KOPT-K1 (cell line): ENCODE measurements around the gene CRYBG3.

Experiments used
- H3K27ac ChIP-seq: fragments of 200-600 bp; sonication (generic); 2 replicates; pipeline ENCODE4 v1.5.1; 2016; ENCODE audit warnings: antibody characterized with exemption, mild to moderate bottlenecking, low read depth, low read length; ENCODE audit not compliant: poor library complexity, severe bottlenecking
- H3K36me3 ChIP-seq: fragments of 200-600 bp; sonication (generic); 2 replicates; pipeline ENCODE4 v1.5.1; 2017; ENCODE audit warnings: antibody characterized with exemption, mild to moderate bottlenecking, low read length, moderate library complexity; ENCODE audit not compliant: insufficient read depth
- H3K9me3 ChIP-seq: fragments of 200-600 bp; sonication (generic); 2 replicates; pipeline ENCODE4 v1.5.1; 2017; ENCODE audit warnings: antibody characterized with exemption, low read length, mild to moderate bottlenecking; ENCODE audit not compliant: insufficient read depth, poor library complexity, severe bottlenecking

CRYBG3 gene

DNA sequence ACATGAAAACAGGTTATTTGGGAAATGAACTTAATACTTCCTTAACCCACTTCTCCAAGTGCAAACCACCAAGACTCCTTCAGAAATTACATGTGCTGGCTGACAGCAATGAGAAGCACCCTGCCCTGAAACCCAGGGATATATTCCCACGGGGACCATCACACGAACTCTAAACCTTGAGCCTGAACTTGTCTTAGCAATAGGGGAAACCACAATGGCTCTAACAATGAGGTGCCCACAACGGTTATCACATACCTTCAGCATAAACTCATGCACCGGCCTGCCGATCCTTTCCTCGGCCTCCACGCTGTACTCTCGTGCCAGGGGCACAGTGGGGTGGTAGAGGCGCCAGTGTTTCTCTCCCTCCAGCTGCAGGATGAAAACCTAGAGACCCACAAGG lies 137.0 kb downstream of the CRYBG3 start:
- H3K9me3 ChIP-seq, result no peaks in the 10 kb centered on the region
- H3K27ac ChIP-seq, result no peak overlapping the region
- no peaks in the 10 kb centered on the region for H3K36me3 ChIP-seq

DNA sequence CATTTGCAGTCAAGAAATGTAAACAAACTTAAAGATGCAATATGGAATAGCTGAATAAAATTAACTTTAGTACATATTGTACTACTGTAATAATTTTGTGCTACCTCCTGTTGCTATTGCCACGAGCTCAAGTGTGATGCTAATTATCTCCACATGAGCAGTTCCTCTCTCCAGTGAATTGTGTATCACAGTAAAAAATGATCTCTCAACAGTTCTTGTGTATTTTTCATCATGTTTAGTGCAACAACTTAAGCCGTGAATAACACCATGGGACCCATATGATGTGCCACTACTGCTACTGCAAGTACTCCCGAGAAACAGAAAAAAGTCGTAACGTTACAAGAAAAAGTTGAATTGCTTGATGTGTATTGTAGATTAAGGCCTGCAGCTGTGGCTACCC lies 138.1 kb downstream of the CRYBG3 start:
- no peaks in the 10 kb centered on the region for H3K36me3 ChIP-seq
- H3K27ac ChIP-seq, result no peak overlapping the region
- H3K9me3 ChIP-seq, result no peaks in the 10 kb centered on the region

DNA sequence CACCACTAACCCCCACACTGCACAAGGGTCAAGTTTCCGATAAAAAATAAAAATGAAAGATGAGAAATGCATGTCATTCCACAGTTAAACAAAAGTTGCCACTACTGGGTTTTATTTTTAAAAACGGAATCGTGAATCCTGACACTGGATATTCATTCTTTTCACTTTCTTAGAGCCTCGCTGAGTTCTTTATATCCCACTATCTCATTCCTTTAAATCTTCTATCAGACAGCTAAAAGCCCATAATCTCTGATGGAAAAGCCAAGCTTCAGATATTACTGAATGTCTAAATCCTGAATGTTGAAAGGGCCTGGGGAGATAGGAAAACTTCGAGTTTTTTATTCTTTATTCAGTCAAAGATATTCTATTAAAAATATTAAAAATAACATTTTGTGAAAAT lies 138.7 kb downstream of the CRYBG3 start:
- Histone ChIP-seq H3K9me3 (no peaks in the 10 kb centered on the region), H3K36me3 (no peaks in the 10 kb centered on the region), H3K27ac (no peak overlapping the region)

DNA sequence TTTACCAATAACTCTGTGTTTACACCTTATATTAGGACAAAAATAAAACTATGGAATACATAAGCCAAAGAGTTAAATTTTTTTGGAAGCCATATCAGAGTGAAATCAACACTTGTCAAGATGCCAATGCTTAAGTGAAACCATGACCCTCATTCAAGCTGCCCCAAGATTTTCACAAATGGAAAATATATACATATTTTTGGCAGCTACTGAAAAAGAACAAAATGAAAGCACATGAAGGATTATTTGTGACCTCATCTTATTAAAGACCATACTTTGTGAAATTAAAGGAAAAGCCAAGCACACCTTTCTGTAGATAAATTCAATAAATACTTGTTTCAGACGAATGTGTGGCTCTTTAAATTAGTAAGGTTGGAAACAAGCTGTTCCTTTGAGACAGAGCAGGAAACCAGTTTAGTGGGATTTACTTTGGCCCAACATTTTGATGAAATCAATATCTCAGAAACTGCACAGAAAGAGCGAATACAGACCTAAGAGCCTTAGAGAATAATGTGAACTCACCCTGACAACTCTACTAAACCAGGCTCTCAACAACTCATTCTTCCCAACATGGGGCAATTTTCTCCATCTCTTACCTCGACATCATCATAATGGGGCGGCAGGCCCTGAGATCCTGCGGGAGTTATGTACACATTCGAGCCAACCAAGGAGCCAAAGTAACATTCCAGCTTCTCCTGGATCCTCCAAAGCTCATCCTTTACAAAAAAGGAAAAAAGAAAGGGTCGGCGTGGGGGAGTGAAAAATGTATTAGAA lies 139.4 kb downstream of the CRYBG3 start:
- no peaks in the 10 kb centered on the region for H3K36me3 ChIP-seq
- no peak overlapping the region for H3K27ac ChIP-seq

DNA sequence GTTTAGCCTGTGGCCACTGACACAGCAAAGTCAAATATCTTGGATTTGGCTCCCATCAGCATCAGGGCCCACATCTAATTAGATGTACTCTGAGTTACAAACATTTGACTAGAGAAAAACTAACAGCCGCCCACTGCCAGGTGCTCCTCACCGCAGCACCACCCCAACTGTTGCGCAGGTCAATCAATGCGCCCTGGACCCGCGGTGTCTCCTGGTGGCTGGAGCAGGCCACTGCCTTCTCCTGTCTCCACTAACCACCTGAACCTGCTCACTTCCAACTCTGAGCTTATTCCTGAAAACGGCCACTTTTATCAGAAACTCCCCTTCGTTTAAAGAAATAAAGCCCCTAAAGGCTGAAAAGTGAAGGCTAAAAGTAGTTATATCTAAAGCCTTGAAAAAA lies 146.2 kb downstream of the CRYBG3 start:
- Histone ChIP-seq H3K36me3 (no peaks in the 10 kb centered on the region), H3K9me3 (no peaks in the 10 kb centered on the region)

More for the DNA sequence above, 139.4 kb downstream of the CRYBG3 start:
- no peaks in the 10 kb centered on the region for H3K9me3 ChIP-seq

DNA sequence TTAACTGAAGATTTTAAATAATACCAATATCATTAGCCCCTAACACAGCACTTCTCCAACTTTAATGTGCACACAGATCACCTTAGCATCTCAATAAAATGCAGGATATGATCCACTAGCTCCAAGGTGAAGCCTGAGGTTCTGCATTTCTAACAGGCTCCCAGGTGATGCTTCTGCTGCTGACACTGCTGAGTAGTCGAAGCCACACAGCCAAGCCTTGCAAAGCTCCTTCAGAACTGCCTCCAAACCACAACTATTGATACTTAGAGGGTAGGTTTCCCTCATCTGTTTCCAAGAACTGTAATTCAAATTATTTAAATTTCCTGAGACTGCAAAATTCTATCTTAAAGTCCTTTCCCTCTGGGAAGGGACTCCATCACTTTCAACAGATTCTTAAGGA lies 146.6 kb downstream of the CRYBG3 start:
- Histone ChIP-seq H3K36me3 (no peaks in the 10 kb centered on the region), H3K27ac (no peak overlapping the region), H3K9me3 (no peaks in the 10 kb centered on the region)

More for the DNA sequence above, 146.2 kb downstream of the CRYBG3 start:
- no peak overlapping the region for H3K27ac ChIP-seq

DNA sequence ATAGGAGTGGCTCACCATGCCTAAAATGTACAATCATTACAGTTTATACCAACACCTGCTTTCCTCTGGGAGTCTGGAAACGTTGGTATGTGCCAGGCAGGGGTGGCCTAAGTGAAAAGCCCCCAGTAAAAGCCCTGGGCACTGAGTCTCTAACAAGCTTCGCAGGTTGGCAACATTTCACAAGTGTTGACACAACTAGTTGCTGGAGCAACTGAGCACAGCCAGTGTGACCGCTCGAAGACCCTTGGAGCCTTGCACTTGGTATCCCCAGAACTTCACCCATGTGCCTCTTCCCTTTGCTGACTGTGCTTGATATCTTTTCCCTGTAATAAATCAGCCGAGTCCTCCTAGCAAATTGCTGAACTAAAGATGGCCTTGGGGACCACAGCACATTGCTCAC lies 147.7 kb downstream of the CRYBG3 start:
- H3K36me3 ChIP-seq, result no peaks in the 10 kb centered on the region
- H3K27ac ChIP-seq, result no peak overlapping the region
- H3K9me3 ChIP-seq, result no peaks in the 10 kb centered on the region

DNA sequence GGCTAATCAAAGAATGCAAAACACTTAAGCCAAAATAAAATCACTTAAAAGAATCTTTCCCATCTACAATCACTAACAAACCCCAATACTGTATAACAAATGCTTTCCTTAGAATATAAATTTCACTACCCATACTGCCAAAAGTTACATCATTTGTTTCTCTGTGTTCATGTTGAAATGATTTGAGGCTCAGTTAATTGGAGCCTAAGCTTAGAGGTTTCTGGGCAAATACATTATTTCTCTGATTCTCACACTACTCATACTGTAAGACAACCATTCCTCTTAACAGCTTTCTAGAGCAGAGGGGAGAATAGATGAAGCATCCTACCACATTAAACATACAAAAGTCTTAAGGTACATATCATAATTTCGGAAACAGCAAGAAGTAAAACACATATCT lies 148.3 kb downstream of the CRYBG3 start:
- Histone ChIP-seq H3K27ac (no peak overlapping the region), H3K9me3 (no peaks in the 10 kb centered on the region), H3K36me3 (no peaks in the 10 kb centered on the region)

DNA sequence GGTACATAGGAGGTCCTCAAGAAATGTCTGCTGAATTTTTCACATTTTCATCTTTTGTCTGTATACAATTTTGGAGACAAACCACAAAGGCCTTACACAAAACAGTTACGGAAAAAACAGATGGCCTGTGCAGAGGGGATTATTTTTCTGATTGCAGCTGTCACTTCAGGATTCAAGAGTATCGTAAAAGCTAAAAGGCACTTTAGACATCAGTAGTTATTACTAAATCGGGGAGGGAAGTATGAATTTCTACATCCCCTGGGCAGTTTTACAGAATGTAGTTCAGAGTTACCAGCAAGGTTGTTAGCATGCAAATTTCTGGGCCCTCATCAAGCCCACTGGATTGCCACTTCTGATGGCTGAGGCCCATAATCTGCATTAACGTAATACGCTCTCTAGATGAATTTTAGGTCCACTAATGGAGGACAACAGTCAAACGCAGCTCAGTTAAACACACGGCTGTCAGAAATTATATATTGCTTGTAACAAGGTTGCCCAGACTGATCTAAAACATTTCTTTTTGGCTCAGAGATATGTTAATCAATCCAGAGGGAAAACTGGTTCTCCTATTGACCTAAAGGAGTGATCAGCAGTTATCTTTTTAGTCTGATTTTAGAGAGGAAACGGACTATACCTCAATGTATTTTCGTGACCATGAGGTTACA lies 149.3 kb downstream of the CRYBG3 start:
- Histone ChIP-seq H3K36me3 (no peaks in the 10 kb centered on the region), H3K27ac (no peak overlapping the region), H3K9me3 (no peaks in the 10 kb centered on the region)

DNA sequence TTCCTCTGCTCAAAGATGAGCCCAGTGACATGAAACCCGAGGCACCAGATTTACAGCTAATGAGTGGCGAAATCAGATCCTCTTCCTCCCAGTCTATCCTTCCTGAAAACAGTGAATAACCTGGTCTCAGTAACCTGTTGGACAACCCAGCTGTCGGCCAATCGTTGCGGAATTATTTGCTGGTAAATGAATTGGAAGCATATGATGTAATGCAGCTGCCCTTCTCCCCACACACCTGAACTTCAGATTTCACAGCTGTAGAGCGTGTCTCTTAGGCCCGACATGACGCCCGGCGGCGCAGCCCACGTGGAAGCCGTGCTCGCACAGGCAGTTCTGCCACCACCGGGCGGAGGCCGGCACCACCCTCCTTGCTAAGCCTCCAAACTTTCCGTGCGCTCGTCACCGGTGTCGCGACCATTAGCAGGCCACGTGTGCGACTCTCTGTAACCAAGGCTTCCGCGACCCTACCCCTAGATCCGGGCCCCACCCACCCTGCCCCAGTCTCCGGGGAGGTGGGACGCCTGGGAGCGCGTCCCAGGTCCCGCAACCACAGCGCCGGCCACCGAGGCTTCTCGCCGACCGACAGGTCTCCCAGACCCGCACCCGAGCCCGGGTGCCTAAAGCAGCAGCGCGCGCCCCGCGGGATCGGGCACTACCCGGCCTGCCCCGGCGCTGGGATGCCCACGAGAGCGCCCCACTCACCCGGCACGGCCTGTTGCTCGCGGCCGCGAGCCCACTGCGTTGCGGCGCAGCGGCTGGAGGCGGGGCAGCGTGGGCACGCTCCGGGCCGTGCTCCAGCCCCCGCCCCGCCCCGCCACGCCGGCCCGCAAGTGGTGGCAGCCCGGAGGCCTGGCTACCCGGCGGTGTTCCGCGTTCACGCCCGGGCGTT lies 150.1 kb downstream of the CRYBG3 start, which contains the start of gene RIOX2:
TSS of gene RIOX2 (minus strand) at position 753 of the 889 bp plus-strand sequence. CDS start 4,838 bp downstream, outside the sequence.
- Histone ChIP-seq H3K36me3 (no peaks in the 10 kb centered on the region), H3K9me3 (no peaks in the 10 kb centered on the region), H3K27ac (no peak within 1 kb of the TSS)

DNA sequence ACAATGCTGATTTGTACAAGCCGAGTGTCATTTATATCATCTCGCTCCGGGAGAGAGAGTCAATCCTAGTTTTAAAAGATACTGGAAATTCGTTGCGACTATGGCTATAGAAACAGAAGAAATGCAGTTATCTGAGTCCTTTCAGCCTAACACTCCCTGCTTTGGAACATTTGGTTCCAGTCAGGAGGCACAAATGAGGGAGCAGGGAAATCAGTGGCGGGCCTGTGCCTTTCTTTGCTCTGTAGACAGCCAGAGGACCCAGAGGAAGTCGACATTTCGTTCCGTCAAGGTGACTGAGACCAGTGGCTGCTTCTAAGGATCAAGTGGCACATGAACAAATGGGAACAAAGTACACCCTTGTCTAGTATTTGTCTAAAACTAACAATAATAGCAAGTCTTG lies 151.2 kb downstream of the CRYBG3 start:
- H3K36me3 ChIP-seq, result no peaks in the 10 kb centered on the region
- H3K9me3 ChIP-seq, result no peaks in the 10 kb centered on the region
- no peak overlapping the region for H3K27ac ChIP-seq

DNA sequence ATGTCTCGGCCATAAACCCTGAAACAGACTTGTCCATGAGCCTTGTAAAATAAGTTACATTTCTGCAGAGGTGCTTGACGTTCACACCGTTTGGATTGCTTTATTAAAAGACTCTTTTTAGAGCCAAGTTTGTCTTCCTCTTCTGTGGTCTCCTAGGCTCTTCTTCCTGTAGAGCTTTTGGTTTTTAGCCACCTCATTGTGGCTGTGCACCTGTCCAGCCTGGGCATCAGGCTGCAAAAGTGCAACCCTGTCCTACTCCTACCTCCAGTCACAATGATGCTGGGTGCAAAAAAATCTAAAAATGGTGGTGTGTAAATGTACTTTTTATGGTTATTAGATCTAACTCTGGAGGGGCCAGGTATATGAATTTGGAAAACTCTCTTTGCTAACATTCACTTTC lies 153.2 kb downstream of the CRYBG3 start:
- H3K36me3 ChIP-seq, result no peaks in the 10 kb centered on the region

DNA sequence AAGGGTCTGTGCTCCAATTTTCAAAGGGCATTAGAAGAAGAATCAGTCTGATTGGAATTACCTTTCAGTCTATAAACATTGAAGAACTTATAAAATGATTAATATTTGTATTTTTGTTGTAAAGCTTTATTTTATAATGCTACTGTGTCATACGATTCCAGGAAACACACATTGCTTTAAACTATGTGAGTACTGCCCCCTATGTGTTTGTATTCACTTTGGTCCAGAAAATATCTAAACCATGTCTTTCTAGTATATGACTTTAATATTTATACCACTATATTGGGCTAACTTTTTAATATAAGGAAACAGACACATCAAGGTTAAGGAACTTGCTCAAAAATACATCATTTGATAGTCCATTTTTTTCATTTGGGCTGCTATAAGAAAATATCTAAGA lies 153.7 kb downstream of the CRYBG3 start:
- Histone ChIP-seq H3K27ac (no peak overlapping the region), H3K9me3 (no peaks in the 10 kb centered on the region), H3K36me3 (no peaks in the 10 kb centered on the region)

More for the DNA sequence above, 153.2 kb downstream of the CRYBG3 start:
- Histone ChIP-seq H3K27ac (no peak overlapping the region), H3K9me3 (no peaks in the 10 kb centered on the region)

DNA sequence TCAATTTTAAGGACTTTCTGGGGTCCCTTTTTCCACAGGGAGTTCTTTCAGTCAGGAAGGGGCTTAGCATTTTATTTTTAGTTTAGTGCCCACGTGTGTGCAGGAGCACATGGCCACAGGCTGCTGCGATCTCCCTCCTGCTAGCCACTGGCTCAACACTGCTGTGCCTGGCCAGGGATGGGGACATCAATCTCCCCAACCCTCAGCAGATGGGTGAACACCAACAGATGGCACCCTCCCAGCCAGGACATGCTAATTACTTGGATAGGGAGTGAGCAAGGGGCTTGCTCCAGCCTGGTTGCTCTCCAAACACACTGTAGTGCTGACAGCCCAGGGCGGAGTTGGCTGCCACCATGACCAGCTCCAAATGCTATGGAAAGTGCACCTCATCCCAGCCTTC lies 157.8 kb downstream of the CRYBG3 start:
- Histone ChIP-seq H3K27ac (no peak overlapping the region), H3K9me3 (no peaks in the 10 kb centered on the region), H3K36me3 (no peaks in the 10 kb centered on the region)

DNA sequence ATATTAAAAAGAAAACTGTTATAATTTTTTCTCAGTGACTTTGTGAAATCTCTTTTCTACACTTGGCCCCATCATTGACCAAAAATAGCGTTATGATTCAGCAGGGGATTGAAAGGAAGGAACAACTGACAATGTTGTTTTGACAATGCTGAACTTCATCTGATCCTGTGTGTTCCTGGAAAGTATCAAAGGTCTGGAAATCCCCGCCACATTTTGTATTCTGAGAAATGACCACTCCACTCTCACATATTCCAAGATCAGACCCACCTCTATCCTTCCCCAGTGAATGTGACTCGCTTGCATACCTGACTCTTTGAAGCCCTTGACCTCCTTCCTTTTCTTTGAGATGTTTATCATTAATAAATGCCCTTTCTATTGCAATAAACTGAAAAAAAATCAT lies 160.1 kb downstream of the CRYBG3 start:
- H3K27ac ChIP-seq, result no peak overlapping the region
- no peaks in the 10 kb centered on the region for H3K9me3 ChIP-seq
- no peaks in the 10 kb centered on the region for H3K36me3 ChIP-seq
